Central memory CD8-positive, alpha-beta T cell (primary cell): ENCODE results near the gene METTL15.
"Not testable (repeated sequence)": the region's sequence is repeated elsewhere in the genome, so short reads cannot be mapped to it uniquely, and the experiment has no call there.

ENCODE experiments used
- ATAC-seq: fragments of 150-1000 bp; cut with Tn5 transposase; replicated peaks from 2 replicates; pipeline ENCODE4 v1.10.0; 2022; ENCODE audit warnings: mild to moderate bottlenecking, moderate FRiP score, moderate number of reproducible peaks; ENCODE audit not compliant: poor library complexity, severe bottlenecking; ENCODE audit errors: extremely low read depth
- DNase-seq, 2 donors: peaks; one replicate each; pipeline ENCODE4 v3.0.0; 2021; ENCODE audit warnings: low spot score in 2 of 2
- H3K27ac Mint-ChIP-seq: one replicate; pipeline ENCODE4 v1.8.0; 2022; ENCODE audit warnings: low read depth, mild to moderate bottlenecking, moderate library complexity, mixed read lengths
- H3K27me3 Mint-ChIP-seq: one replicate; pipeline ENCODE4 v1.8.0; 2022; ENCODE audit warnings: mixed read lengths
- H3K36me3 Mint-ChIP-seq: one replicate; pipeline ENCODE4 v1.8.0; 2022; ENCODE audit warnings: mild to moderate bottlenecking, moderate library complexity, mixed read lengths; ENCODE audit not compliant: insufficient read depth
- H3K4me1 Mint-ChIP-seq: one replicate; pipeline ENCODE4 v1.8.0; 2022; ENCODE audit warnings: mixed read lengths
- H3K4me3 Mint-ChIP-seq: one replicate; pipeline ENCODE4 v1.8.0; 2022; ENCODE audit warnings: mild to moderate bottlenecking, moderate library complexity, mixed read lengths
- H3K9me3 Mint-ChIP-seq: one replicate; pipeline ENCODE4 v1.8.0; 2022; ENCODE audit warnings: mixed read lengths

Gene METTL15

GRCh38 chr11:28117712-28118111 lies 9.5 kb downstream of the METTL15 start:
- Mint-ChIP-seq H3K9me3 (no peaks in the 10 kb centered on the region), H3K4me1 (peaks cover 18% of the 10 kb centered on the region), H3K27me3 (no peaks in the 10 kb centered on the region), H3K4me3 (no peak overlapping the region), H3K27ac (no peak overlapping the region), H3K36me3 (peaks cover 4% of the 10 kb centered on the region)
- ATAC-seq (no peak), DNase-seq (no peak)

- Mint-ChIP-seq H3K27ac (no peak overlapping the region), H3K4me1 (peaks cover 12% of the 10 kb centered on the region), H3K27me3 (no peaks in the 10 kb centered on the region), H3K9me3 (no peaks in the 10 kb centered on the region), H3K36me3 (peaks cover 7% of the 10 kb centered on the region), H3K4me3 (no peak overlapping the region)
- DNase-seq (no peak), ATAC-seq (no peak)
Observed at GRCh38 chr11:28123151-28123581, 15.0 kb downstream of the METTL15 start.

- H3K27ac Mint-ChIP-seq, result no peak overlapping the region
- ATAC-seq (no peak), DNase-seq (no peak)
- H3K27me3 Mint-ChIP-seq, result no peaks in the 10 kb centered on the region
- no peak overlapping the region for H3K4me3 Mint-ChIP-seq
- no peaks in the 10 kb centered on the region for H3K4me1 Mint-ChIP-seq
- H3K36me3 Mint-ChIP-seq, result peaks cover 2% of the 10 kb centered on the region
- H3K9me3 Mint-ChIP-seq, result no peaks in the 10 kb centered on the region
Observed at GRCh38 chr11:28132548-28132947, 24.4 kb downstream of the METTL15 start.

DNA sequence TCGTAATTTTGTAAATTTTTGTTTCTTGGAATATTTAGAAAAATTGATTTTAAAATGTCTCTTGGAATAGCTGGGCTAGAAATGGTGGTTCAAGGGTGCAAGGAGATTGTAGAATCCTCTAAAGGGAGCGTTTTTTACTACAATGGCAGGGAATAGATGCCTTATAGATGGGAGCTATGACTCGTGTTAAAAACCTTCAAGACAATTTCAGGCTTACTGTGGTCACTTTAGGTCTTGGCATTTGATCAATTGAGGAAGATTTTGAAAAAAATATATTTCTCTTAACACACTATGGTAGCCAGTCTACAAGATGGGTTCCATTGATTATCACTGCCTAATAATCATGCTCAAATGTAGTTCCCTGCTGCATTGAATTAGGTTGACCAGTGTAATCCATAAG lies 25.0 kb downstream of the METTL15 start:
- Mint-ChIP-seq H3K4me1 (no peaks in the 10 kb centered on the region), H3K9me3 (no peaks in the 10 kb centered on the region), H3K27ac (no peak overlapping the region), H3K36me3 (peaks cover 2% of the 10 kb centered on the region), H3K27me3 (no peaks in the 10 kb centered on the region), H3K4me3 (no peak overlapping the region)
- ATAC-seq (no peak), DNase-seq (no peak)

- not testable (repeated sequence) for ATAC-seq, H3K4me1 Mint-ChIP-seq, H3K9me3 Mint-ChIP-seq, H3K27me3 Mint-ChIP-seq, H3K4me3 Mint-ChIP-seq, H3K27ac Mint-ChIP-seq, H3K36me3 Mint-ChIP-seq, DNase-seq
Observed at GRCh38 chr11:28136157-28136556, 28.0 kb downstream of the METTL15 start.

DNA sequence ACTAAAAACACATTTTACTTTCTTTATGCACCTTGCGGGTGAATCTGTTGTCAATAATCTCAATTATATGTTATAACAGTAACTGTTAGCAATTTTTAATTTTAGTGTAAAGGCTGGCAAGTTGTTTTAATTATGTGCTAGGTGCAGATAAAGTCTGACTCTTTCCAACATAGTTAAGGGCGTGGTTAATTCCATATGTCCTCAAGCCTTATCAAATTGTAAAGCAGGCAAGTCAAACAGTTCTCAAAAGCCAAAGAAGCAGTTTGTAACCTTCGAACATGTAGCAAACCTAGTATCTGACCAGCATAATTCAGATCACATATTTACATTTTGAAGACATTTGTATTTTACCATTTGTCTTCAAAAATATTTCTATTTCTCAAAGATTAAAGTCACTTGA lies 29.2 kb downstream of the METTL15 start:
- Mint-ChIP-seq H3K4me1 (no peaks in the 10 kb centered on the region), H3K27me3 (no peaks in the 10 kb centered on the region), H3K27ac (no peak overlapping the region), H3K4me3 (no peak overlapping the region), H3K36me3 (no peaks in the 10 kb centered on the region), H3K9me3 (no peaks in the 10 kb centered on the region)
- ATAC-seq (no peak), DNase-seq (no peak)

GRCh38 chr11:28137832-28138231 lies 29.6 kb downstream of the METTL15 start:
- Mint-ChIP-seq H3K9me3 (no peaks in the 10 kb centered on the region), H3K4me1 (peaks cover 4% of the 10 kb centered on the region), H3K27ac (no peak overlapping the region), H3K36me3 (no peaks in the 10 kb centered on the region), H3K4me3 (no peak overlapping the region), H3K27me3 (no peaks in the 10 kb centered on the region)
- no peak for DNase-seq
- ATAC-seq, result no peak

DNA sequence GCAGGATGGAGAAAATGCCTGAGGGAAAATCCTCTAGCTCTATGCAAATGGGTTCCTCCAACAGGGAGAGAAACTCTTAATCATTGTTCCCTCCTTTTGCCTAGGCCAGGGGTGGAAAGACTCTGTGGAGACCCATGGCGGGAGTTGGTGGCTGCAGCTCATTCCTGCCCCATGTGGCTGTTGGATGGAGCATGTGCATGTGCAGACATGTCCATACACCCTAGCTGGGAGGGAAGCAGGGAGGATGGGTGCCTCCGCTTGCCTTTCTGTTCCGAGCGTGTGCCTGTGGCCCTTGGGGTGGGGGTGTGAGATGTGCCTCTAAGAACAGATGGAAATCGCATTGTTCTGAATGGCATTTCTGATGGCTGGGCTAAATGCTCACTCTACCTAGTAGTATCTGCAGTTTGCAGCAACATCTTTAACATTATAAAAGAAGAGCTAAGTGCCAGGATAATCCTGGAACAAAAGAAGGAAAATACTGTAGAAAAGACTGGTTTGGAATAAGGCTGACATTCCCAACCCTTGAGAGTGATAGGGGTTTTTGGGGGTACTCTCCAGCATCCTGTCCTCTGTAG lies 31.7 kb downstream of the METTL15 start:
- ATAC-seq (no peak), DNase-seq (no peak)
- peaks cover 11% of the 10 kb centered on the region for H3K4me1 Mint-ChIP-seq
- no peak overlapping the region for H3K27ac Mint-ChIP-seq
- H3K4me3 Mint-ChIP-seq, result no peak overlapping the region
- H3K36me3 Mint-ChIP-seq, result no peaks in the 10 kb centered on the region
- H3K27me3 Mint-ChIP-seq, result no peaks in the 10 kb centered on the region
- H3K9me3 Mint-ChIP-seq, result no peaks in the 10 kb centered on the region

DNA sequence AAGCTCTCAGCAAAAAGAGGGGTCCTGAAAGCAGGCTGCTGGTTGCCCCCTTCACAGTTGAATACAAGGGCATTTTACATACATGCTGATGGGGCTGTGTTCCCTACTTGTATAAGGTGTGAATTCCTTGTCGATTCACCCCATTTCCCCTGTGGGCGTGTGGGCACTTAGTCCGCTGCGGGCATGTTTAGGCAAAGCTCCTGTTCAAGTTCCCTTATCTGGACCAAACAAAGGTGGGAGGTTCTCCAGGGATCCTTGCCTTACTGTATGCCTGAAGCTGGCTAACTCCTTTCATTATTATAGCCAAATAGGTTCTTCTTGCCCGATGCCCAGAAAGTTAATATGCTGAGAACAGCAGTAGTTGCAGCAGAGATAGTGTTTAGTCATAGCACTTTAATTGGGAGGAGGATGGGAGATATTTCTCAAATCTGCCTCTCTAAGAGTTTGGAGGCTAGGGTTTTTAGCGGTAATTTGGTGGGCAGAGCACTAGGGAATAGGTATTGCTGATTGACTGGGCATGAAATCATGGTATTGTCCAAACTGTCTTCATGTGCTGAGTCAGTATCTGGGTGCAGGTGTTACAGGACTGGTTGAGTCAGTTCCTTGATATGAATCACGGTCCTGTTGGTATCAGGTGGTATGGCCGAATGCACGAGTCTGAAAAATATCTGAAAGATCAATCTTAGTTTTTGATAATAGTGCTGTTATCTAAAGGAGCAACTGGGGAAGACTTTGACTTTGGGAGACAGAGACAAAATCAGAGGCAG lies 32.7 kb downstream of the METTL15 start:
- Mint-ChIP-seq H3K4me1 (peaks cover 11% of the 10 kb centered on the region), H3K9me3 (no peaks in the 10 kb centered on the region), H3K27ac (no peak overlapping the region), H3K4me3 (no peak overlapping the region), H3K36me3 (no peaks in the 10 kb centered on the region), H3K27me3 (no peaks in the 10 kb centered on the region)
- DNase-seq, result no peak
- no peak for ATAC-seq

GRCh38 chr11:28142724-28143123 lies 34.5 kb downstream of the METTL15 start:
- Mint-ChIP-seq H3K36me3 (no peaks in the 10 kb centered on the region), H3K27ac (no peak overlapping the region), H3K27me3 (no peaks in the 10 kb centered on the region), H3K4me1 (peaks cover 11% of the 10 kb centered on the region), H3K9me3 (no peaks in the 10 kb centered on the region), H3K4me3 (no peak overlapping the region)
- no peak for ATAC-seq
- DNase-seq, result no peak

GRCh38 chr11:28144808-28145207 lies 36.6 kb downstream of the METTL15 start:
- H3K4me1 Mint-ChIP-seq, result peaks cover 11% of the 10 kb centered on the region
- no peak overlapping the region for H3K27ac Mint-ChIP-seq
- DNase-seq (no peak), ATAC-seq (no peak)
- no peak overlapping the region for H3K4me3 Mint-ChIP-seq
- no peaks in the 10 kb centered on the region for H3K36me3 Mint-ChIP-seq
- no peaks in the 10 kb centered on the region for H3K27me3 Mint-ChIP-seq
- no peaks in the 10 kb centered on the region for H3K9me3 Mint-ChIP-seq

GRCh38 chr11:28146123-28146751 lies 38.0 kb downstream of the METTL15 start:
- Mint-ChIP-seq H3K4me3 (no peak overlapping the region), H3K36me3 (no peaks in the 10 kb centered on the region), H3K27ac (no peak overlapping the region), H3K9me3 (no peaks in the 10 kb centered on the region), H3K27me3 (no peaks in the 10 kb centered on the region), H3K4me1 (peaks cover 11% of the 10 kb centered on the region)
- no peak for ATAC-seq
- no peak for DNase-seq

DNA sequence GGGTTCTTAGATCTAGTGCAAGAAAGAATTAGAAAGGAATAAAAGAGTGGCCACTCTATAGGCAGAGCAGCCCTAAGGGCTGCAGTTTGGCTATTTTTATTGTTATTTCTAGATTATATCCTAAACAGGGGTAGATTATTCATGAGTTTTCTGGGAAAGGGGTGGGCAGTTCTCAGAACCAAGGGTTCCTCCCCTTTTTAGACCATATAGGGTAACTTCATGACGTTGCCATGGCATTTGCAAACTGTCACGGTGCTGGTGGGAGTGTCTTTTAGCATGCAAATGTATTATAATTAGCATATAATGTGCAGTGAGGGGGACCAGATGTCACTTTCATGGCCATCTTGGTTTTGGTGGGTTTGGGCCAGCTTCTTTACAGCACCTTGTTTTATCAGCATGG lies 44.6 kb downstream of the METTL15 start:
- no peaks in the 10 kb centered on the region for H3K4me1 Mint-ChIP-seq
- no peak overlapping the region for H3K27ac Mint-ChIP-seq
- H3K36me3 Mint-ChIP-seq, result peaks cover 4% of the 10 kb centered on the region
- H3K27me3 Mint-ChIP-seq, result no peaks in the 10 kb centered on the region
- DNase-seq (no peak), ATAC-seq (no peak)
- peaks cover 2% of the 10 kb centered on the region for H3K9me3 Mint-ChIP-seq
- no peak overlapping the region for H3K4me3 Mint-ChIP-seq
